GM18861 (cell line): Measurements from ENCODE around the gene ZBTB45.
"Not testable (repeated sequence)": the region's sequence is repeated elsewhere in the genome, so short reads cannot be mapped to it uniquely, and the experiment has no call there.

Experiments used
- ATAC-seq: cut with Tn5 transposase; IDR thresholded peaks from one replicate; pipeline ENCODE4 v1.9.1; 2021; ENCODE audit not compliant: unreplicated experiment

Gene ZBTB45

GRCh38 chr19:58476498-58477015 lies 43.1 kb downstream of the ZBTB45 start:
- ATAC-seq: no peak

- ATAC-seq: peak; percentile 74
Observed at GRCh38 chr19:58475714-58476497, 43.7 kb downstream of the ZBTB45 start, which contains the start of gene ZNF446. ZNF446 (plus strand) TSS chr19:58476352; CDS start chr19:58477219, 867 bp downstream.

GRCh38 chr19:58474997-58475713 lies 44.5 kb downstream of the ZBTB45 start:
- no peak for ATAC-seq

GRCh38 chr19:58474291-58474996 lies 45.2 kb downstream of the ZBTB45 start:
- ATAC-seq: no peak

GRCh38 chr19:58473775-58474174 lies 45.8 kb downstream of the ZBTB45 start:
- ATAC-seq: no peak

GRCh38 chr19:58471736-58472135 lies 47.9 kb downstream of the ZBTB45 start:
- no peak for ATAC-seq

- ATAC-seq: not testable (repeated sequence)
Observed at GRCh38 chr19:58470837-58471543, 48.6 kb downstream of the ZBTB45 start.

- ATAC-seq: no peak
Observed at GRCh38 chr19:58469241-58470013, 50.2 kb downstream of the ZBTB45 start.

- no peak for ATAC-seq
Observed at GRCh38 chr19:58468216-58468839, 51.3 kb downstream of the ZBTB45 start.

GRCh38 chr19:58466760-58467589 lies 52.6 kb downstream of the ZBTB45 start, which contains the start of gene ZNF324:
ZNF324 (plus strand) TSS chr19:58467080; CDS start chr19:58469186, 2,106 bp downstream.
- ATAC-seq: peak; percentile 84

GRCh38 chr19:58466089-58466759 lies 53.4 kb downstream of the ZBTB45 start:
- ATAC-seq: no peak
